CD4-positive, alpha-beta T cell treated with Interleukin-1 beta for 1 hour (primary cell): Measurements from ENCODE around the gene TUBB4B.
"Not testable (repeated sequence)": the region's sequence is repeated elsewhere in the genome, so short reads cannot be mapped to it uniquely, and the experiment has no call there.

Experiments used
- DNase-seq, 2 donors: peaks; one replicate each; pipeline ENCODE4 v3.0.0-alpha.2; 2020 to 2022

The TUBB4B gene

GRCh38 chr9:137237759-137238726 is 3.0 kb upstream of the TUBB4B start:
- no peak for DNase-seq

- not testable (repeated sequence) for DNase-seq
These were observed 1.4 kb upstream of the TUBB4B start for GRCh38 chr9:137239541-137240200.

GRCh38 chr9:137240318-137240840 is 708 bp upstream of the TUBB4B start:
- DNase-seq = peak; percentile 74 to 77

GRCh38 chr9:137241490-137242268 is 592 bp downstream of the TUBB4B start:
- peak; percentile 64 for DNase-seq

- peak in 1 of 2 donors; percentile 11 for DNase-seq
These were observed 1.4 kb downstream of the TUBB4B start for GRCh38 chr9:137242269-137243203.

- not testable (repeated sequence) for DNase-seq
These were observed 2.2 kb downstream of the TUBB4B start for GRCh38 chr9:137243266-137243625.

GRCh38 chr9:137243626-137244485 is 2.8 kb downstream of the TUBB4B start:
- DNase-seq = peak in 1 of 2 donors; percentile 11

GRCh38 chr9:137244486-137245449 is 3.7 kb downstream of the TUBB4B start:
- no peak for DNase-seq

GRCh38 chr9:137245450-137246421 is 4.6 kb downstream of the TUBB4B start:
- DNase-seq = no peak

- DNase-seq = no peak
These were observed 6.2 kb downstream of the TUBB4B start for GRCh38 chr9:137247135-137247915.

GRCh38 chr9:137247916-137248175 is 6.8 kb downstream of the TUBB4B start:
- DNase-seq = no peak

GRCh38 chr9:137250329-137251193 is 9.5 kb downstream of the TUBB4B start:
- DNase-seq = no peak

- no peak for DNase-seq
These were observed 10.0 kb downstream of the TUBB4B start, which contains the start of gene STPG3 for GRCh38 chr9:137251194-137251461. Gene STPG3, plus strand, starts transcription at chr9:137251286. Its CDS starts 1 bp downstream, at chr9:137251287.

GRCh38 chr9:137251490-137252268 is 10.6 kb downstream of the TUBB4B start:
- DNase-seq = no peak

GRCh38 chr9:137252555-137253506 is 11.7 kb downstream of the TUBB4B start:
- no peak for DNase-seq
